B cell (primary cell): ENCODE data around the gene ADRA2C. TPM values are rescaled to one million over a fixed set of nuclear protein-coding genes. Genes with fewer than 3 reads are reported as not detected.

ENCODE experiments used
- ATAC-seq: fragments of 200-7000 bp; cut with Tn5 transposase; one replicate; pipeline ENCODE4 v1.10.0; 2021; ENCODE audit warnings: low read depth, mild to moderate bottlenecking, moderate number of reproducible peaks, moderate library complexity
- CTCF ChIA-PET: fragments of 350-600 bp; sonication (Branson Sonifier 250); formaldehyde crosslinking; loops from one replicate; lab custom pipeline; 2021; ENCODE audit warnings: antibody characterized with exemption, inconsistent platforms; lab: Charles Lee
- POLR2A ChIA-PET: fragments of 350-600 bp; sonication (Branson Sonifier 250); formaldehyde crosslinking; loops from one replicate; lab custom pipeline; 2021; ENCODE audit warnings: antibody characterized with exemption; lab: Charles Lee
- DNase-seq: peaks from one replicate; pipeline ENCODE4 v3.0.0; 2013
- H2AFZ ChIP-seq: 2 replicates; pipeline ENCODE4 v1.6.1; 2012; ENCODE audit warnings: mild to moderate bottlenecking, low read depth, low read length; ENCODE audit not compliant: insufficient read depth, poor library complexity, severe bottlenecking
- H3K27ac ChIP-seq, 2 donors: 1 replicate in 1 of 2; 2 replicates in 1 of 2; pipeline ENCODE4 v1.5.1; 2012 to 2013; ENCODE audit warnings: low read length in 2 of 2, mild to moderate bottlenecking in 2 of 2, moderate library complexity in 1 of 2
- H3K27me3 ChIP-seq, 4 experiments: fragments of 200-600 bp in 1 of 4; sonication (generic) in 1 of 4; replicated peaks in 1 of 4; 1 replicate in 2 of 4; 2 replicates in 2 of 4; pipeline versions ENCODE4 v1.6.1 to v1.7.0; 2013 to 2016; ENCODE audit warnings: low read length in 3 of 4, mild to moderate bottlenecking in 2 of 4, mixed read lengths in 1 of 4, moderate library complexity in 1 of 4; ENCODE audit not compliant: insufficient read depth in 4 of 4, control insufficient read depth in 3 of 4; ENCODE audit errors: control extremely low read depth in 1 of 4
- H3K36me3 ChIP-seq, 2 experiments: replicated peaks in 1 of 2; 1 replicate in 1 of 2; 2 replicates in 1 of 2; pipeline versions ENCODE4 v1.6.1 to v1.7.1; 2013; ENCODE audit warnings: low read length in 1 of 2; ENCODE audit not compliant: insufficient read depth in 2 of 2, control insufficient read depth in 1 of 2; ENCODE audit errors: control extremely low read depth in 1 of 2, extremely low read depth in 1 of 2
- H3K4me1 ChIP-seq, 2 donors: fragments of 200-600 bp in 1 of 2; sonication (generic) in 1 of 2; 1 replicate in 1 of 2; 2 replicates in 1 of 2; pipeline versions ENCODE4 v1.5.1 to v1.6.1; 2013 to 2017; ENCODE audit warnings: low read length in 2 of 2; ENCODE audit not compliant: control insufficient read depth in 2 of 2, insufficient read depth in 2 of 2
- H3K4me2 ChIP-seq: replicated peaks from 2 replicates; pipeline ENCODE3; 2012; ENCODE audit warnings: mild to moderate bottlenecking, low read depth, low read length; ENCODE audit not compliant: poor library complexity, severe bottlenecking
- H3K4me3 ChIP-seq, 5 experiments: fragments of 200-600 bp in 1 of 5; sonication (generic) in 1 of 5; 1 replicate in 3 of 5; 2 replicates in 2 of 5; pipeline versions ENCODE4 v1.5.1 to v1.7.0; 2011 to 2016; ENCODE audit warnings: low read length in 4 of 5, mild to moderate bottlenecking in 4 of 5, low read depth in 2 of 5, control low read depth in 1 of 5, moderate library complexity in 1 of 5; ENCODE audit not compliant: insufficient read depth in 1 of 5; ENCODE audit errors: control extremely low read depth in 1 of 5, extremely low read depth in 1 of 5
- H3K79me2 ChIP-seq: fragments of 200-600 bp; sonication (generic); one replicate; pipeline ENCODE4 v1.6.0; 2016; ENCODE audit warnings: low read length; ENCODE audit not compliant: control insufficient read depth, insufficient read depth
- H3K9ac ChIP-seq: fragments of 200-600 bp; sonication (generic); 2 replicates; pipeline ENCODE4 v1.6.1; 2017; ENCODE audit warnings: mild to moderate bottlenecking, low read length, moderate library complexity
- H3K9me3 ChIP-seq, 3 donors: one replicate each; pipeline versions ENCODE4 v1.6.1 to v1.7.1; 2013; ENCODE audit warnings: low read length in 2 of 3; ENCODE audit not compliant: control insufficient read depth in 2 of 3, insufficient read depth in 1 of 3; ENCODE audit errors: control extremely low read depth in 1 of 3
- H4K20me1 ChIP-seq: 2 replicates; pipeline ENCODE4 v1.6.0; 2012; ENCODE audit warnings: mild to moderate bottlenecking, low read length; ENCODE audit not compliant: insufficient read depth, control insufficient read depth, poor library complexity, severe bottlenecking
- H3K27ac Mint-ChIP-seq: one replicate; pipeline ENCODE4 v1.8.0; 2021; ENCODE audit warnings: mixed read lengths
- H3K27me3 Mint-ChIP-seq: one replicate; pipeline ENCODE4 v1.8.0; 2021; ENCODE audit warnings: mixed read lengths
- H3K4me1 Mint-ChIP-seq: one replicate; pipeline ENCODE4 v1.8.0; 2021; ENCODE audit warnings: mixed read lengths
- H3K4me3 Mint-ChIP-seq: one replicate; pipeline ENCODE4 v1.8.0; 2021; ENCODE audit warnings: mixed read lengths
- H3K9me3 Mint-ChIP-seq: one replicate; pipeline ENCODE4 v1.8.0; 2022; ENCODE audit warnings: mixed read lengths; ENCODE audit not compliant: insufficient read depth
- CTCF ChIP-seq: fragments of 200-600 bp; IDR thresholded peaks from one replicate; pipeline ENCODE4 v1.8.0; 2022; ENCODE audit warnings: antibody characterized with exemption, mild to moderate bottlenecking
- EZH2 ChIP-seq: IDR thresholded peaks from 2 replicates; pipeline ENCODE4 v1.6.1; 2012; ENCODE audit warnings: borderline replicate concordance, low read depth, mild to moderate bottlenecking, moderate library complexity, low read length; ENCODE audit not compliant: insufficient read depth, poor library complexity, severe bottlenecking
- WGBS: methylation state at CpG from one replicate; pipeline ENCODE4 v1.1.5; 2013; ENCODE audit warnings: missing lambda C conversion rate; ENCODE audit not compliant: insufficient coverage; 5-methylcytosine and 5-hydroxymethylcytosine counted together
- intact Hi-C: fragments of 100-400 bp; cut with micrococcal nuclease; formaldehyde crosslinking; loops from one replicate; pipeline ENCODE4 v1.10.0; 2022
- polyA plus RNA-seq: library from polyadenylated mRNA; depleted of rRNA; stranded (reverse); fragments of >200 nt; gene quantifications from 2 replicates; pipeline ENCODE4 v1.2.3, GENCODE V29; 2012
- total RNA-seq, 2 donors: library from RNA; stranded (reverse); fragments of 120-200 nt in 1 of 2; gene quantifications; 1 replicate in 1 of 2; 2 replicates in 1 of 2; pipeline versions ENCODE4 v1.2.3 to v1.2.4, GENCODE V29; 2013 to 2022

The ADRA2C gene
- total and polyA plus RNA-seq, 2 donors (not counting 1 experiment from before 2014, with no cell fraction given) = not detected

- Mint-ChIP-seq H3K27ac (no peak overlapping the region), H3K27me3 (peaks cover 12% of the 10 kb centered on the region), H3K4me1 (no peaks in the 10 kb centered on the region), H3K9me3 (peaks cover 4% of the 10 kb centered on the region), H3K4me3 (no peak overlapping the region)
- ATAC-seq = no peak
- Histone ChIP-seq H3K4me1 (no peaks in the 10 kb centered on the region), H3K36me3 (no peaks in the 10 kb centered on the region), H3K9me3 (peaks cover 0 to 16% (median 2%) of the 10 kb centered on the region in 3 donors), H2AFZ (no peak overlapping the region), H3K4me3 (no peak overlapping the region), H3K27ac (no peak overlapping the region), H3K4me2 (no peak overlapping the region), H3K79me2 (no peaks in the 10 kb centered on the region), H3K9ac (no peak overlapping the region), H4K20me1 (no peaks in the 10 kb centered on the region), H3K27me3 (no peaks in the 10 kb centered on the region)
- ChIA-PET POLR2A (no interaction called here), CTCF (no interaction called here)
- DNase-seq = no peak
- 79% methylated on average over 9 of the region's 9 CpGs for WGBS
- TF ChIP-seq EZH2 (no peak), CTCF (no peak)
- intact Hi-C loops = no loop called here
Measured at GRCh38 chr4:3791256-3791655, 25.1 kb downstream of the ADRA2C start.

- H3K4me3 Mint-ChIP-seq = no peak overlapping the region
- Histone ChIP-seq H3K4me1 (no peaks in the 10 kb centered on the region), H3K4me3 (no peak overlapping the region), H3K79me2 (no peaks in the 10 kb centered on the region), H3K4me2 (no peak overlapping the region), H3K27me3 (no peaks in the 10 kb centered on the region), H4K20me1 (no peaks in the 10 kb centered on the region), H2AFZ (no peak overlapping the region), H3K9me3 (peaks cover 0 to 23% (median 7%) of the 10 kb centered on the region in 3 donors), H3K9ac (no peak overlapping the region), H3K36me3 (no peaks in the 10 kb centered on the region), H3K27ac (no peak overlapping the region)
- ATAC-seq (no peak), DNase-seq (no peak)
- ChIA-PET CTCF (no interaction called here), POLR2A (no interaction called here)
- H3K27me3 Mint-ChIP-seq = peaks cover 12% of the 10 kb centered on the region
- H3K9me3 Mint-ChIP-seq = peaks cover 4% of the 10 kb centered on the region
- intact Hi-C loops = no loop called here
- TF ChIP-seq EZH2 (no peak), CTCF (no peak)
- no peaks in the 10 kb centered on the region for H3K4me1 Mint-ChIP-seq
- 34% methylated on average over 11 of the region's 13 CpGs for WGBS
- no peak overlapping the region for H3K27ac Mint-ChIP-seq
Measured at GRCh38 chr4:3791910-3792542, 25.8 kb downstream of the ADRA2C start.
